GM12801 (cell line): ENCODE results near the gene MEGF11.

ENCODE experiments used
- CTCF ChIP-seq: IDR thresholded peaks from one replicate; pipeline ENCODE4 v1.5.1; 2011; ENCODE audit warnings: control low read depth; ENCODE audit not compliant: insufficient read length; ENCODE audit errors: extremely low read depth

Gene MEGF11

GRCh38 chr15:66275352-66275751 is 21.8 kb upstream of the MEGF11 start:
- TF ChIP-seq CTCF, result no peak

GRCh38 chr15:66270932-66271331 is 17.4 kb upstream of the MEGF11 start:
- no peak for TF ChIP-seq CTCF

- no peak for TF ChIP-seq CTCF
These were observed 16.0 kb upstream of the MEGF11 start for GRCh38 chr15:66269326-66270090.

- no peak for TF ChIP-seq CTCF
These were observed 11.4 kb upstream of the MEGF11 start for GRCh38 chr15:66264859-66265513.

GRCh38 chr15:66261056-66261455 is 7.5 kb upstream of the MEGF11 start:
- TF ChIP-seq CTCF, result no peak

GRCh38 chr15:66256692-66257091 is 3.1 kb upstream of the MEGF11 start:
- TF ChIP-seq CTCF, result no peak

- no peak for TF ChIP-seq CTCF
These were observed 1.6 kb upstream of the MEGF11 start for GRCh38 chr15:66254951-66255676.
